ENCODE results near the gene C18orf32. TPM values are rescaled to one million over a fixed set of nuclear protein-coding genes. Genes with fewer than 3 reads are reported as not detected.

The C18orf32 gene
- total and polyA plus RNA-seq, 2 of the 8 experiments (the other 6 are each of a cell fraction or from before 2014, with no cell fraction given): 17.3 to 20.1 TPM

GRCh38 chr18:49447810-49448745 lies 39.0 kb downstream of the C18orf32 start:
- Histone ChIP-seq H2BK15ac (ENCODE audit: low read length) (no peak overlapping the region), H4K8ac (ENCODE audit: extremely low read depth, insufficient read depth, low read length) (no peak overlapping the region), H2AK5ac (ENCODE audit: low read depth, low read length) (no peak overlapping the region), H2BK5ac (ENCODE audit: low read depth, low read length) (no peak overlapping the region), H4K91ac (replicated peaks; ENCODE audit: insufficient read length, low read length) (no peak overlapping the region), H3K4ac (replicated peaks; ENCODE audit: insufficient read length, low read depth, low read length) (no peak overlapping the region), H3K79me2 (ENCODE audit: control insufficient read depth in 1 of 2, insufficient read depth in 2 of 2, low read length in 2 of 2) (peaks cover 0 to 2% of the 10 kb centered on the region in 2 experiments; a peak in 1 of 4 replicates), H3K9ac (replicated peaks in 1 of 4; ENCODE audit: extremely low read depth in 1 of 4, low read depth in 3 of 4, low read length in 3 of 4) (no peak overlapping the region), H3K4me3 (ENCODE audit: extremely low read depth in 1 of 4, insufficient read depth in 2 of 4, low read depth in 3 of 4, low read length in 4 of 4) (no peak overlapping the region), H3K27me3 (replicated peaks in 1 of 4; ENCODE audit: control insufficient read depth in 3 of 4, extremely low read depth in 1 of 4, insufficient read depth in 3 of 4, low read length in 3 of 4) (no peaks in the 10 kb centered on the region), H4K5ac (ENCODE audit: insufficient read length, low read depth, low read length) (no peak overlapping the region), H3K9me3 (ENCODE audit: insufficient read depth in 2 of 2, low read depth in 1 of 2, low read length in 1 of 2) (peaks cover 11 to 21% of the 10 kb centered on the region in 2 experiments), H2AFZ (ENCODE audit: low read length) (0 out of 2 replicates have a peak overlapping the region, but pooled peaks have one; percentile 30), H2BK20ac (ENCODE audit: low read length) (no peak overlapping the region), H3K4me2 (ENCODE audit: insufficient read depth in 1 of 2, low read depth in 2 of 2, low read length in 2 of 2) (no peak overlapping the region), H3K14ac (ENCODE audit: insufficient read length) (no peak overlapping the region), H2BK12ac (ENCODE audit: low read depth, low read length) (no peak overlapping the region), H3K23me2 (ENCODE audit: low read depth, low read length) (no peaks in the 10 kb centered on the region), H3K18ac (ENCODE audit: extremely low read depth, low read length) (no peak overlapping the region), H3K79me1 (ENCODE audit: low read depth, low read length) (no peaks in the 10 kb centered on the region), H3K27ac (ENCODE audit: low read depth, low read length) (no peak overlapping the region), H3K36me3 (ENCODE audit: control insufficient read depth in 2 of 4, insufficient read depth in 4 of 4, low read length in 3 of 4) (peaks cover 0 to 16% (median 0%) of the 10 kb centered on the region in 4 experiments; a peak in 3 of 8 replicates), H2BK120ac (replicated peaks; ENCODE audit: low read depth, low read length) (no peak overlapping the region), H3K23ac (ENCODE audit: insufficient read length) (no peak overlapping the region), H4K20me1 (replicated peaks in 1 of 2; ENCODE audit: control insufficient read depth in 1 of 2, insufficient read depth in 2 of 2, low read length in 2 of 2) (no peaks in the 10 kb centered on the region), H3K56ac (replicated peaks; ENCODE audit: insufficient read length, low read depth, low read length) (no peak overlapping the region), H3K4me1 (replicated peaks in 1 of 4; ENCODE audit: control insufficient read depth in 3 of 4, insufficient read depth in 4 of 4, low read length in 3 of 4) (no peaks in the 10 kb centered on the region)
- ChIA-PET POLR2A (ENCODE audit: partially characterized antibody) (no interaction called here), CTCF (ENCODE audit: partially characterized antibody) (interaction anchor here (0.6 to 3.8 kb wide), 22 partner anchors 8 to 827 kb away, joined by 3 to 16 read pairs (median 3); partner anchors contain the start of gene DYM)
- FAIRE-seq (peak; percentile 91), DNase-seq (ENCODE audit: low read depth in 1 of 2, low spot score in 2 of 2) (no peak)
- WGBS, 2 experiments (ENCODE audit: extremely low coverage in 1 of 2, insufficient coverage in 1 of 2, insufficient read length in 1 of 2, insufficient replicate concordance in 2 of 2, low coverage in 1 of 2, low lambda C conversion rate in 2 of 2, missing lambda C conversion rate in 1 of 2): 42% methylated on average over 3 of the region's 3 CpGs; no CpG with 5 or more reads in 1 of the 2 experiments
- TF ChIP-seq RAD21 (IDR thresholded peaks at IDR 0.05 in 1 of 2, conservative IDR thresholded peaks at IDR 0.05 in 1 of 2; ENCODE audit: low read depth in 2 of 2, low read length in 2 of 2): peak; percentile 92 to 93
- no peak for TF ChIP-seq RNF2 (IDR thresholded peaks at IDR 0.05; ENCODE audit: borderline replicate concordance, low read depth, low read length, missing control alignments, poor library complexity, severe bottlenecking)
- TF ChIP-seq, protein P1, sequence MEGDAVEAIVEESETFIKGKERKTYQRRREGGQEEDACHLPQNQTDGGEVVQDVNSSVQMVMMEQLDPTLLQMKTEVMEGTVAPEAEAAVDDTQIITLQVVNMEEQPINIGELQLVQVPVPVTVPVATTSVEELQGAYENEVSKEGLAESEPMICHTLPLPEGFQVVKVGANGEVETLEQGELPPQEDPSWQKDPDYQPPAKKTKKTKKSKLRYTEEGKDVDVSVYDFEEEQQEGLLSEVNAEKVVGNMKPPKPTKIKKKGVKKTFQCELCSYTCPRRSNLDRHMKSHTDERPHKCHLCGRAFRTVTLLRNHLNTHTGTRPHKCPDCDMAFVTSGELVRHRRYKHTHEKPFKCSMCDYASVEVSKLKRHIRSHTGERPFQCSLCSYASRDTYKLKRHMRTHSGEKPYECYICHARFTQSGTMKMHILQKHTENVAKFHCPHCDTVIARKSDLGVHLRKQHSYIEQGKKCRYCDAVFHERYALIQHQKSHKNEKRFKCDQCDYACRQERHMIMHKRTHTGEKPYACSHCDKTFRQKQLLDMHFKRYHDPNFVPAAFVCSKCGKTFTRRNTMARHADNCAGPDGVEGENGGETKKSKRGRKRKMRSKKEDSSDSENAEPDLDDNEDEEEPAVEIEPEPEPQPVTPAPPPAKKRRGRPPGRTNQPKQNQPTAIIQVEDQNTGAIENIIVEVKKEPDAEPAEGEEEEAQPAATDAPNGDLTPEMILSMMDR (IDR thresholded peaks at IDR 0.05; ENCODE audit: control extremely low read depth in 1 of 3, insufficient read depth in 1 of 3, low read depth in 1 of 3, low read length in 3 of 3): peak in 2 of 3 experiments; percentile 76 to 85; a peak in 3 of 4 replicates
- TF ChIP-seq TAF7 (optimal IDR thresholded peaks at IDR 0.05; ENCODE audit: borderline replicate concordance, low read depth, low read length): no peak
- TF ChIP-seq, protein P2, sequence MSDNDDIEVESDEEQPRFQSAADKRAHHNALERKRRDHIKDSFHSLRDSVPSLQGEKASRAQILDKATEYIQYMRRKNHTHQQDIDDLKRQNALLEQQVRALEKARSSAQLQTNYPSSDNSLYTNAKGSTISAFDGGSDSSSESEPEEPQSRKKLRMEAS (IDR thresholded peaks at IDR 0.05): peak; percentile 90
- no peak for TF ChIP-seq TCF12 (IDR thresholded peaks at IDR 0.05; ENCODE audit: low read depth, low read length)
